H9 (cell line): ENCODE data around the gene PLEKHA8. TPM values are rescaled to one million over a fixed set of nuclear protein-coding genes. Genes with fewer than 3 reads are reported as not detected.

ENCODE experiments used
- DNase-seq: peaks from one replicate; pipeline ENCODE4 v3.0.0-alpha.2; 2017
- H2AFZ ChIP-seq: one replicate; pipeline ENCODE4 v1.6.1; 2013; ENCODE audit warnings: mild to moderate bottlenecking, low read length, control low read depth, moderate library complexity
- H2AK5ac ChIP-seq: 2 replicates; pipeline ENCODE4 v1.6.1; 2013; ENCODE audit warnings: low read length, control low read depth, mixed read lengths; ENCODE audit not compliant: insufficient read length
- H2BK120ac ChIP-seq: one replicate; pipeline ENCODE4 v1.6.1; 2013; ENCODE audit warnings: low read depth, mild to moderate bottlenecking, low read length, control low read depth, inconsistent platforms; ENCODE audit not compliant: poor library complexity, severe bottlenecking
- H2BK12ac ChIP-seq: 2 replicates; pipeline ENCODE4 v1.6.1; 2013; ENCODE audit warnings: low read length, control low read depth, mixed read lengths, low read depth; ENCODE audit not compliant: insufficient read length
- H2BK15ac ChIP-seq: 2 replicates; pipeline ENCODE4 v1.6.1; 2013; ENCODE audit warnings: low read depth, low read length, control low read depth
- H2BK20ac ChIP-seq: one replicate; pipeline ENCODE4 v1.6.1; 2013; ENCODE audit warnings: low read depth, mild to moderate bottlenecking, low read length, control low read depth, inconsistent platforms; ENCODE audit not compliant: poor library complexity, severe bottlenecking
- H2BK5ac ChIP-seq: 2 replicates; pipeline ENCODE4 v1.6.1; 2013; ENCODE audit warnings: low read length, control low read depth, mixed read lengths; ENCODE audit not compliant: insufficient read length
- H3K14ac ChIP-seq: 2 replicates; pipeline ENCODE4 v1.6.1; 2013; ENCODE audit warnings: low read length, control low read depth; ENCODE audit not compliant: insufficient read depth
- H3K18ac ChIP-seq: 2 replicates; pipeline ENCODE4 v1.6.1; 2013; ENCODE audit warnings: low read depth, mild to moderate bottlenecking, mixed read lengths, low read length, control low read depth; ENCODE audit not compliant: insufficient read length
- H3K23ac ChIP-seq: 2 replicates; pipeline ENCODE4 v1.6.1; 2013; ENCODE audit warnings: low read length, control low read depth, mixed read lengths, low read depth; ENCODE audit not compliant: insufficient read length
- H3K23me2 ChIP-seq: 2 replicates; pipeline ENCODE4 v1.6.1; 2013; ENCODE audit warnings: low read depth, mild to moderate bottlenecking, mixed read lengths, low read length, control low read depth; ENCODE audit not compliant: insufficient read length, poor library complexity, severe bottlenecking
- H3K27ac ChIP-seq: 2 replicates; pipeline ENCODE4 v1.5.1; 2013; ENCODE audit warnings: low read length, control low read depth, mixed read lengths, low read depth; ENCODE audit not compliant: insufficient read length
- H3K27me3 ChIP-seq: 2 replicates; pipeline ENCODE4 v1.6.1; 2013; ENCODE audit warnings: low read length, control low read depth, inconsistent platforms; ENCODE audit not compliant: insufficient read depth
- H3K4ac ChIP-seq: 2 replicates; pipeline ENCODE4 v1.6.1; 2013; ENCODE audit warnings: low read depth, mild to moderate bottlenecking, control low read depth, inconsistent platforms, low read length, moderate library complexity
- H3K4me1 ChIP-seq: 2 replicates; pipeline ENCODE4 v1.6.1; 2013; ENCODE audit warnings: low read length, control low read depth, inconsistent platforms; ENCODE audit not compliant: insufficient read depth
- H3K4me2 ChIP-seq: 2 replicates; pipeline ENCODE4 v1.6.1; 2013; ENCODE audit warnings: low read length, control low read depth, mixed read lengths; ENCODE audit not compliant: insufficient read length, insufficient read depth
- H3K56ac ChIP-seq: 2 replicates; pipeline ENCODE4 v1.6.1; 2013; ENCODE audit warnings: low read depth, mild to moderate bottlenecking, mixed read lengths, low read length, control low read depth; ENCODE audit not compliant: insufficient read length
- H3K79me1 ChIP-seq: 2 replicates; pipeline ENCODE4 v1.6.1; 2013; ENCODE audit warnings: low read depth, mild to moderate bottlenecking, moderate library complexity, low read length, control low read depth, inconsistent platforms; ENCODE audit not compliant: insufficient read depth, poor library complexity, severe bottlenecking
- H3K79me2 ChIP-seq: 2 replicates; pipeline ENCODE4 v1.6.1; 2013; ENCODE audit warnings: low read length, control low read depth, inconsistent platforms; ENCODE audit not compliant: insufficient read depth
- H3K9ac ChIP-seq: 2 replicates; pipeline ENCODE4 v1.6.1; 2013; ENCODE audit warnings: low read length, control low read depth, mixed read lengths; ENCODE audit not compliant: insufficient read length; ENCODE audit errors: extremely low read depth
- H3K9me3 ChIP-seq: one replicate; pipeline ENCODE4 v1.6.1; 2013; ENCODE audit warnings: low read depth, low read length, inconsistent platforms; ENCODE audit not compliant: control insufficient read depth
- H3T11ph ChIP-seq: one replicate; pipeline ENCODE4 v1.6.1; 2013; ENCODE audit warnings: mild to moderate bottlenecking, low read length, control low read depth, inconsistent platforms
- H4K20me1 ChIP-seq: one replicate; pipeline ENCODE4 v1.6.1; 2013; ENCODE audit not compliant: control insufficient read depth, insufficient read length, insufficient read depth
- H4K5ac ChIP-seq: 2 replicates; pipeline ENCODE4 v1.6.1; 2013; ENCODE audit warnings: low read depth, mild to moderate bottlenecking, mixed read lengths, low read length, control low read depth; ENCODE audit not compliant: insufficient read length
- H4K8ac ChIP-seq: replicated peaks from 2 replicates; pipeline ENCODE4 v1.6.1; 2013; ENCODE audit warnings: low read length, control low read depth, mixed read lengths, low read depth; ENCODE audit not compliant: insufficient read length
- H4K91ac ChIP-seq: 2 replicates; pipeline ENCODE4 v1.6.1; 2013; ENCODE audit warnings: low read depth, mild to moderate bottlenecking, moderate library complexity, mixed read lengths, low read length, control low read depth; ENCODE audit not compliant: insufficient read length
- H3K27ac Mint-ChIP-seq, 3 experiments: 2 replicates in 2 of 3; 3 replicates in 1 of 3; pipeline ENCODE4 v1.8.0; 2020 to 2021; ENCODE audit warnings: mixed read lengths in 3 of 3, mild to moderate bottlenecking in 1 of 3, moderate library complexity in 1 of 3
- H3K27me3 Mint-ChIP-seq: 2 replicates; pipeline ENCODE4 v1.8.0; 2021; ENCODE audit warnings: low read depth, mild to moderate bottlenecking, moderate library complexity, mixed read lengths
- H3K36me3 Mint-ChIP-seq, 3 experiments: 2 replicates in 2 of 3; 3 replicates in 1 of 3; pipeline ENCODE4 v1.8.0; 2020 to 2021; ENCODE audit warnings: low read depth in 3 of 3, mixed read lengths in 3 of 3; ENCODE audit not compliant: insufficient read depth in 1 of 3
- H3K4me1 Mint-ChIP-seq, 2 experiments: 2 replicates each; pipeline ENCODE4 v1.8.0; 2020; ENCODE audit warnings: mixed read lengths in 2 of 2
- H3K4me3 Mint-ChIP-seq, 2 experiments: 2 replicates in 1 of 2; 3 replicates in 1 of 2; pipeline ENCODE4 v1.8.0; 2020 to 2021; ENCODE audit warnings: mild to moderate bottlenecking in 2 of 2, mixed read lengths in 2 of 2, moderate library complexity in 1 of 2
- H3K9me3 Mint-ChIP-seq, 2 experiments: 2 replicates in 1 of 2; 3 replicates in 1 of 2; pipeline ENCODE4 v1.8.0; 2020; ENCODE audit warnings: mild to moderate bottlenecking in 2 of 2, mixed read lengths in 2 of 2, moderate library complexity in 1 of 2
- WGBS: extraction: QIAGEN DNeasy Blood & Tissue Kit; methylation state at CpG from one replicate; pipeline ENCODE4 v1.1.7; 2013; ENCODE audit warnings: missing lambda C conversion rate, low lambda C conversion rate, mixed read lengths; ENCODE audit not compliant: insufficient read length; ENCODE audit errors: extremely low coverage; 5-methylcytosine and 5-hydroxymethylcytosine counted together
- total RNA-seq: library from RNA; stranded (reverse); gene quantifications from 2 replicates; pipeline ENCODE4 v1.2.1, GENCODE V29; 2021
- TF ChIP-seq, protein P1 (sequence below): fragments of 200-600 bp; sonication (generic); conservative IDR thresholded peaks from 3 replicates; pipeline ENCODE4 v1.8.0; 2021; ENCODE audit warnings: antibody characterized with exemption, mild to moderate bottlenecking

The PLEKHA8 gene
- total RNA-seq, 1 experiment from 2014 or later, result 37.0 TPM

DNA sequence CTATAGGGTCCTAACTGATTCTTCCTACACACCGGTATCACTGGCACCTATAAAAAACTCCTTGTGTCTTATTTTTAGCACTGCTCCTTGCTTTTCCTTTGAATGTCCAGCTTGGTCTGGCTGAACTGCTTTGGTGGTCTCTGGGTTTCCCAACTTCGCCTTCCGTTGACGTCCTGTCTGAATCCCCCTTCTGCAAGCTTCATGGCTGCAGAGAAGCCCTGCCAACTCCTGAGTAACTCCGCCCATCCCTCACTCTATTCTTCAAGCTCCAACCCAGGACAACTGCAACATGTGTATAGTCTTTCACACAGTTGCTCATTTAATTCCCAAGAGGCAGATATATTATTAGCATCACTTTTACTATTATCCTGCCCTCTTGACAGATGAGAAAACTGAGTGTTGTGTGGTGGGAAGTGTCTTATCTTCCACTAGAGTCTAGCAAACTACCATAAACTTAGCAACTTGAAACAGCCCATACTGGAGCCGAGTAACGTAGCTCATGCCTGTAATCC, 147.5 kb downstream of the PLEKHA8 start:
- Histone ChIP-seq H4K5ac (no peak overlapping the region), H2AK5ac (no peak overlapping the region), H3K14ac (no peak overlapping the region), H3K79me1 (no peaks in the 10 kb centered on the region), H2BK20ac (no peak overlapping the region), H3K23ac (no peak overlapping the region), H3K9me3 (no peaks in the 10 kb centered on the region), H3T11ph (no peak overlapping the region), H4K91ac (no peak overlapping the region), H3K9ac (no peak overlapping the region), H2BK12ac (no peak overlapping the region), H3K23me2 (no peaks in the 10 kb centered on the region), H4K20me1 (no peaks in the 10 kb centered on the region), H3K27me3 (no peaks in the 10 kb centered on the region), H2AFZ (no peak overlapping the region), H4K8ac (no peak overlapping the region), H3K4ac (no peak overlapping the region), H3K4me1 (no peaks in the 10 kb centered on the region), H3K18ac (no peak overlapping the region), H2BK120ac (no peak overlapping the region), H3K4me2 (no peak overlapping the region), H3K56ac (no peak overlapping the region), H2BK5ac (no peak overlapping the region), H3K79me2 (no peaks in the 10 kb centered on the region), H2BK15ac (no peak overlapping the region), H3K27ac (no peak overlapping the region)
- Mint-ChIP-seq H3K27ac (no peak overlapping the region), H3K4me3 (no peak overlapping the region), H3K27me3 (peaks cover 5% of the 10 kb centered on the region), H3K9me3 (no peaks in the 10 kb centered on the region), H3K36me3 (no peaks in the 10 kb centered on the region; a peak in 1 of 7 replicates), H3K4me1 (peaks cover 8 to 13% of the 10 kb centered on the region in 2 experiments)
- no peak for DNase-seq
- TF ChIP-seq, protein P1, sequence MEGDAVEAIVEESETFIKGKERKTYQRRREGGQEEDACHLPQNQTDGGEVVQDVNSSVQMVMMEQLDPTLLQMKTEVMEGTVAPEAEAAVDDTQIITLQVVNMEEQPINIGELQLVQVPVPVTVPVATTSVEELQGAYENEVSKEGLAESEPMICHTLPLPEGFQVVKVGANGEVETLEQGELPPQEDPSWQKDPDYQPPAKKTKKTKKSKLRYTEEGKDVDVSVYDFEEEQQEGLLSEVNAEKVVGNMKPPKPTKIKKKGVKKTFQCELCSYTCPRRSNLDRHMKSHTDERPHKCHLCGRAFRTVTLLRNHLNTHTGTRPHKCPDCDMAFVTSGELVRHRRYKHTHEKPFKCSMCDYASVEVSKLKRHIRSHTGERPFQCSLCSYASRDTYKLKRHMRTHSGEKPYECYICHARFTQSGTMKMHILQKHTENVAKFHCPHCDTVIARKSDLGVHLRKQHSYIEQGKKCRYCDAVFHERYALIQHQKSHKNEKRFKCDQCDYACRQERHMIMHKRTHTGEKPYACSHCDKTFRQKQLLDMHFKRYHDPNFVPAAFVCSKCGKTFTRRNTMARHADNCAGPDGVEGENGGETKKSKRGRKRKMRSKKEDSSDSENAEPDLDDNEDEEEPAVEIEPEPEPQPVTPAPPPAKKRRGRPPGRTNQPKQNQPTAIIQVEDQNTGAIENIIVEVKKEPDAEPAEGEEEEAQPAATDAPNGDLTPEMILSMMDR, result no peak
- no CpG with 5 or more reads among the region's 7 CpGs for WGBS
